Left colon (tissue), 2 donors: ENCODE data around the gene FOXN4. TPM values are rescaled to one million over a fixed set of nuclear protein-coding genes. Genes with fewer than 3 reads are reported as not detected.

Experiments used
- ATAC-seq: fragments of 200-7000 bp; cut with Tn5 transposase; one replicate; pipeline ENCODE4 v1.9.1; 2020; ENCODE audit warnings: mild to moderate bottlenecking, moderate library complexity
- DNase-seq, 2 donors: peaks; one replicate each; pipeline ENCODE4 v3.0.0-alpha.2; 2020
- intact Hi-C, 2 donors: fragments of 100-400 bp; cut with DNase I in 1 of 2; cut with micrococcal nuclease in 1 of 2; formaldehyde crosslinking; loops; one replicate each; pipeline versions ENCODE4 v1.11.2 to v1.14.0; 2022; cut with DNase I, micrococcal nuclease
- total RNA-seq, 2 donors: library from RNA; stranded (reverse); fragmentation: NEBNext Ultra II Directional; extraction: Animal tissue kit (Norgen Biotek cat#: 25700); gene quantifications; one replicate each; pipeline ENCODE4 v1.2.1, GENCODE V29; 2021
- donor health status: DM: no; HTN: no; CAD: no.
- donor health status: DM: yes; HTN: yes; CAD: no.

Gene FOXN4
- total RNA-seq, 2 donors from 2014 or later, result not detected

DNA sequence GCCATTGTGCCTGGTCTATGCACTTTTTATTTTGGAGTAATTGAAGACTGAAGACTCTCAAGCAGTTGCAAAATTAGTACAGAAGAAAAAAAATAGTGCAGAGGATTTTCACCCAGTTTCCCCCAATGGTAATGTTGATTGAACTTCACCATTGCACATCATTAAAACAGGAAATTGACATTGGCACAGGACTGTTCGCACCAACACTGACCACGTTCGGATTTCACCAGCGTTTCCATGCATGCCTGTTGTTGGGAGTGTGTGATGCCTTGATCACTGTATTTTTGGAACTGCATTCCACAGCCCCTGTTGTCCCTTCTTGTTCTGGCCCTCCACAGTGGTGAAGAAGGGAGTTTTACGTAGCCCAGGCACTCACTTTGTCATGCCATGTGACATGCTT is 67.1 kb downstream of the FOXN4 start:
- no peak for DNase-seq
- intact Hi-C loops, result no loop called here

GRCh38 chr12:109240365-109240764 is 68.7 kb downstream of the FOXN4 start:
- ATAC-seq (no peak), DNase-seq (no peak)
- intact Hi-C loops, result no loop called here

More for the DNA sequence above, 67.1 kb downstream of the FOXN4 start:
- no peak for ATAC-seq

GRCh38 chr12:109239691-109240090 is 69.4 kb downstream of the FOXN4 start:
- intact Hi-C loops, result no loop called here
- DNase-seq, result no peak
- ATAC-seq, result no peak

DNA sequence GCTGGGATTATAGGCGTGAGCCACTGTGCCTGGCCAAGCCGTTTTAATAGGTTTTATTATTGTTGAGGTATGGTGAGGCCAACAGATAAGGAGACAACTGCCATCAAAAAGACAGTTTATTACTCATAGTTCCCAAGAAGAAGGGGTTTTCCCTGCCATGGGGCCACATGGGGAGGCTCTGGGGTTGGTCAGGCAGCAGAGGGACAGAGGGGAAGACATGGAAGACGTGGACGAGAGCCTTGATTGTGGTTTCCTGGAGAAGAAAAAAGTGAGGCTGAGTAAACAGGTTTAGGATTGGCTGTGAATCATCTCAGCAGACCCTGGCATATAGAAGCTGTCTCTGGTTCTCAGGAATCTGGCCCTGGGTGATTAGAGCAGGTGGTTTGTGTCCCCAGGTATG is 69.9 kb downstream of the FOXN4 start:
- ATAC-seq (peak; percentile 17), DNase-seq (no peak)
- intact Hi-C loops, result no loop called here

DNA sequence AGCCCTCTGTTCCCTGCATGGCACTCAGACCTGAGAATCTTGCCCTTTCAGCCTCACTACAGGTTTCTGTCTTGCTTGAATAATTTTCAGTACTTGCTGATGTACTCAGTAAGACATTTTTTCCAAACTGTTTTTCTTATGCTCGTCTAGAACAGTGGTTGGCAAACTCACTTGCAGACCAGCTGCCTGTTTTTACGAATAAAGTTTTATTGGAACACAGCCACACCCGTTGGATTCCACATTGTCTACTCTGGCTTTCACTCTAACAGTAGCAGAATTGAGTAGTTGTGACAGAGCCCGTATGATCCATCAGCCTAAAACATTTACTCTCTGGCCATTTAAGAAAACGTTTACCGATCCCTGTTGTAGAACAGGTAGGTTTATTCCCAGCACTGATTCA is 72.8 kb downstream of the FOXN4 start:
- intact Hi-C loops, result no loop called here
- no peak for DNase-seq
- ATAC-seq, result no peak

DNA sequence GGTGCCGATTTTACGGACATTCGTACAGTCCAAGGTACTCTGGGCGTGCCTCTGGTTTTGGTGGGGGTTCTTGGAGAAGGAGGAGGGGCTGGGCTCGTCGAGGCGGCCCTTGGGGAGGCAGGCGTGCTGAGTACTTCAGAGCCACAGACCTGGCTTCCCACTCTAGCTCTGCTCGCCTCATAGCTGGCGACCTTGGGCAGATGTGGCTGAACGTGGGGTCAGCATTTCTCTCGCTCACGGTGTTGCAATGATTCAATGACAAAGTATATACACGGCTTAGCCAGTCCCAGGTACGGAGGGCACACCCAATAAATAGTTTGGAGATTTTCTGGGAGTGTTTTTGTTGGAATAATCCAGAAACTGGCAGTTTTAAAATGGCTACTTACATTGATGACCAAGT is 75.1 kb downstream of the FOXN4 start:
- intact Hi-C loops, result no loop called here
- no peak for DNase-seq
- ATAC-seq, result no peak

DNA sequence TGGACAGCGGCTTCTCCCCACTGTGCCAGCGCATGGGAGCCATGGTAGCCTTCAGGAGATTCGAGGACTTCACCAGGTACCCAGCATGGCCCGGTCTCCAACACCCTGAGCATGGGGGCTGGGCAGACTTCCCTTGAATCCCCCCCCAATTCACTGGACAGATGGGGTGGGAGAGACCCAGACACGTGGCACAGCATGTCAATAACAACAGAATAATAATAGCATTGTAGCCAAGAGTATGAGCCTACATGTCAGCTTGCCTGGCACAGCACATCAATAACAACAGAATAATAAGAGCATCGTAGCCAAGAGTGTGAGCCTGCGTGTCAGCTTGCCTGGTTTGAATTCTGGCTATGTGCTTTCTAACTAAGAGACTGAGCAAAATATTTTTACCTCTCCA is 76.4 kb downstream of the FOXN4 start:
- intact Hi-C loops, result no loop called here
- DNase-seq, result no peak
- no peak for ATAC-seq

DNA sequence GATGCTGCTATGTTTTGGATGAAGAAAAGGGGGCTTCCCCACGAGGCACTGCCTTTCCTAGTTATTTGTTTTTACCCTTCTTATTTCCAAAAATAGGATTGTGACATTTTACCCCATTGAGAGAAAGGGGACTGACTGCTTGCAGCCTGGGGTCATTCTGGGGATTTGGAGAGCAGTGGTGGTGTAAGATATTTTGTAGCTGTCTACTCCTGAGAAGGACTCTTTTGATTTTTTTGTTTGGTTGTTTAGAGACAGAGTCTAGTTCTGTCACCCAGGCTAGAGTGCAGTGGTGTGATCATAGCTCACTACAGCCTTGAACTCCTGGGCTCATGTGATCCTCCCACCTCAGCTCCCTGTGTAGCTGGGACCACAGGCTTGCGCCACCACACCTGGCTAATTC is 78.9 kb downstream of the FOXN4 start:
- DNase-seq, result no peak
- intact Hi-C loops, result no loop called here
- ATAC-seq, result no peak

GRCh38 chr12:109228664-109229063 is 80.4 kb downstream of the FOXN4 start:
- intact Hi-C loops, result no loop called here
- ATAC-seq, result no peak
- no peak for DNase-seq

Other genes starting within 250 kb of the FOXN4 start
- gene ALKBH2, start 215.8 kb downstream of the FOXN4 start, total RNA-seq, result 1 to 10 TPM; 5.4 to 7.7 TPM
- 10 to 100 TPM; 34.5 to 42.4 TPM for gene UNG, start 211.7 kb downstream of the FOXN4 start, total RNA-seq
- gene ACACB, start 192.7 kb downstream of the FOXN4 start, total RNA-seq, result 10 to 100 TPM; 49.6 to 55.6 TPM
- under 1 TPM; 0.20 to 0.31 TPM for gene MYO1H, start 38.6 kb upstream of the FOXN4 start, total RNA-seq
- 10 to 100 TPM; 62.8 to 86.8 TPM for gene KCTD10, start 168.0 kb upstream of the FOXN4 start, total RNA-seq
- gene UBE3B, start 168.3 kb upstream of the FOXN4 start, total RNA-seq, result 10 to 100 TPM; 47.7 to 50.7 TPM